Upper lobe of left lung (tissue), 6 donors: ENCODE measurements around the gene TBC1D16. TPM values are rescaled to one million over a fixed set of nuclear protein-coding genes. Genes with fewer than 3 reads are reported as not detected.
A peak's percentile ranks its signal among the peaks of the same experiment; 100 is the strongest.

Source experiments
- ATAC-seq, 2 donors: fragments of 200-7000 bp; cut with Tn5 transposase; one replicate each; pipeline ENCODE4 v1.9.1; 2022; ENCODE audit warnings: mild to moderate bottlenecking in 2 of 2, moderate library complexity in 2 of 2; ENCODE audit not compliant: low FRiP score in 2 of 2
- DNase-seq, 2 donors: peaks; one replicate each; pipeline ENCODE4 v3.0.0-alpha.2; 2019 to 2020
- H3K27ac ChIP-seq, 4 donors: fragments of 200-600 bp; sonication (generic); one replicate each; pipeline ENCODE4 v1.5.1; 2016 to 2019
- H3K27me3 ChIP-seq, 4 donors: fragments of 200-600 bp; sonication (generic); one replicate each; pipeline ENCODE4 v1.5.1; 2017 to 2019
- H3K36me3 ChIP-seq, 4 donors: fragments of 200-600 bp; sonication (generic); one replicate each; pipeline ENCODE4 v1.5.1; 2016 to 2019
- H3K4me1 ChIP-seq, 4 donors: fragments of 200-600 bp; sonication (generic); one replicate each; pipeline ENCODE4 v1.5.1; 2018 to 2019
- H3K4me3 ChIP-seq, 4 donors: fragments of 200-600 bp; sonication (generic); one replicate each; pipeline ENCODE4 v1.5.1; 2017 to 2019; ENCODE audit warnings: mild to moderate bottlenecking in 2 of 4, moderate library complexity in 1 of 4
- H3K9me3 ChIP-seq, 4 donors: fragments of 200-600 bp; sonication (generic); one replicate each; pipeline ENCODE4 v1.5.1; 2018 to 2019
- CTCF ChIP-seq, 6 experiments: fragments of 450-650 bp in 4 of 6; fragments of 200-600 bp in 2 of 6; sonication (generic) in 2 of 6; IDR thresholded peaks; one replicate each; pipeline ENCODE4 v1.5.1; 2016 to 2019; ENCODE audit warnings: antibody characterized with exemption in 6 of 6
- EP300 ChIP-seq, 4 donors: sonication (generic); formaldehyde crosslinking; IDR thresholded peaks; one replicate each; pipeline ENCODE4 v1.5.1; 2017; ENCODE audit warnings: antibody characterized with exemption in 4 of 4, control low read depth in 2 of 4
- POLR2A ChIP-seq, 4 donors: fragments of 450-650 bp; IDR thresholded peaks; one replicate each; pipeline ENCODE4 v1.5.1; 2016 to 2017; ENCODE audit warnings: antibody characterized with exemption in 4 of 4, mild to moderate bottlenecking in 2 of 4
- POLR2AphosphoS5 ChIP-seq, 2 donors: sonication (generic); formaldehyde crosslinking; IDR thresholded peaks; one replicate each; pipeline ENCODE4 v1.5.1; 2017; ENCODE audit warnings: antibody characterized with exemption in 2 of 2
- WGBS, 2 donors: methylation state at CpG; one replicate each; pipeline ENCODE4 v1.1.5; 2017 to 2018; 5-methylcytosine and 5-hydroxymethylcytosine counted together
- total RNA-seq, 6 donors: library from RNA; depleted of rRNA in 4 of 6; stranded (reverse); fragments of >200 nt in 4 of 6; gene quantifications; one replicate each; pipeline versions ENCODE4 v1.1.0 to v1.2.1, GENCODE V29; 2016 to 2021
- donor health status: DM: no; HTN: no; CAD: no; lungs with moderate emphysema.
- donor health status: DM: no; HTN: yes; CAD: no; lungs with severe emphysema.

Gene TBC1D16
- total RNA-seq, 6 donors from 2014 or later: 15.6 to 60.8 (median 24.1) TPM

- no peaks in the 10 kb centered on the region for H3K9me3 ChIP-seq
- DNase-seq: no peak
- H3K4me1 ChIP-seq: peaks cover 37 to 66% (median 41%) of the 10 kb centered on the region in 4 donors
- H3K27me3 ChIP-seq: no peaks in the 10 kb centered on the region
- TF ChIP-seq EP300 (IDR thresholded peaks at IDR 0.05): no peak
- no peak for TF ChIP-seq POLR2A (IDR thresholded peaks at IDR 0.05)
- no peak for TF ChIP-seq CTCF (IDR thresholded peaks at IDR 0.05)
- TF ChIP-seq POLR2AphosphoS5 (IDR thresholded peaks at IDR 0.05): no peak
- no peak overlapping the region for H3K27ac ChIP-seq
- H3K4me3 ChIP-seq: no peak overlapping the region
- no peaks in the 10 kb centered on the region for H3K36me3 ChIP-seq
- no peak for ATAC-seq
- WGBS, 2 donors: 88 to 95% methylated on average over 17 of the region's 17 CpGs
Measured at GRCh38 chr17:79990704-79991103, 45.0 kb downstream of the TBC1D16 start.

DNA sequence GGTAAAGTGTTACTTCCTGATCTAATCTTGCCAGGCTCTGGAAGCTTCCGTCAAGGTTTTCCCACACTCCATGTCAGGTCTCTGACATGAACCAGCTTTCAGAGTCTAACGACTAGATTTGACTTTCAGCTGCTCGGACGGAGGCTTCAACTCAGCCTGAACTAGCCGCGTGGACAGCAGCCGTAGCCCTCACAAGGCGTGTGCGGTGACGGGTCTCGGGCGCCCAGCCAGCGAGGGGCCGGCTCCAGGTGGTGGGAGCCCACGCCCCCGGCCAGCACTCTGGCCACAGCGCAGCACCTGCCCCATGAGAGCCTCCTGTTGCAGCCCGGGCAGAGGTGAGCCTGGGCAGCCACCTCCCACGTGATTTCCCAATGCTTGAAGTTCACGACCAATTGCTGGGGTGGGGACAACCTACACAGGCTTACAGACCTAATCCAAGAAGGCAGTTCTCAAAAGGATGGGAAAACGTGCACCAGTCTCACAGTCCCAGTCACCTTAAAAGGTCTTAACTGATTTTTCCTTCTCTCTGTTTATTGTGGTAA is 45.5 kb downstream of the TBC1D16 start:
- H3K27me3 ChIP-seq: no peaks in the 10 kb centered on the region
- H3K9me3 ChIP-seq: no peaks in the 10 kb centered on the region
- no peaks in the 10 kb centered on the region for H3K36me3 ChIP-seq
- no peak for ATAC-seq
- WGBS, 2 donors: 60 to 83% methylated on average over 7 to 21 of the region's 21 CpGs
- H3K4me3 ChIP-seq: no peak overlapping the region
- no peak overlapping the region for H3K27ac ChIP-seq
- TF ChIP-seq POLR2AphosphoS5 (IDR thresholded peaks at IDR 0.05) (no peak), POLR2A (IDR thresholded peaks at IDR 0.05) (no peak), CTCF (IDR thresholded peaks at IDR 0.05) (no peak), EP300 (IDR thresholded peaks at IDR 0.05) (no peak)
- peak in 1 of 2 donors; percentile 82 for DNase-seq
- peaks cover 37 to 70% (median 41%) of the 10 kb centered on the region in 4 donors for H3K4me1 ChIP-seq

- Histone ChIP-seq H3K36me3 (no peaks in the 10 kb centered on the region), H3K27me3 (no peaks in the 10 kb centered on the region), H3K27ac (no peak overlapping the region), H3K4me3 (no peak overlapping the region), H3K4me1 (peaks cover 37 to 68% (median 40%) of the 10 kb centered on the region in 4 donors), H3K9me3 (no peaks in the 10 kb centered on the region)
- ATAC-seq (no peak), DNase-seq (no peak)
- TF ChIP-seq EP300 (IDR thresholded peaks at IDR 0.05) (no peak), POLR2A (IDR thresholded peaks at IDR 0.05) (no peak), CTCF (IDR thresholded peaks at IDR 0.05) (no peak), POLR2AphosphoS5 (IDR thresholded peaks at IDR 0.05) (no peak)
- WGBS, 2 donors: 89 to 97% methylated on average over 16 to 20 of the region's 20 CpGs
Measured at GRCh38 chr17:79989106-79989835, 46.4 kb downstream of the TBC1D16 start.

- Histone ChIP-seq H3K27ac (peak overlapping the region in 3 of 4 donors; percentile 1 to 59 (median 25)), H3K4me3 (no peak overlapping the region), H3K4me1 (peaks cover 29 to 59% (median 33%) of the 10 kb centered on the region in 4 donors), H3K27me3 (no peaks in the 10 kb centered on the region), H3K9me3 (no peaks in the 10 kb centered on the region), H3K36me3 (no peaks in the 10 kb centered on the region)
- ATAC-seq: peak in 1 of 2 donors; percentile 60
- WGBS, 2 donors: 67 to 79% methylated on average over 26 to 27 of the region's 28 CpGs
- peak in 1 of 2 donors; percentile 77 for DNase-seq
- TF ChIP-seq POLR2AphosphoS5 (IDR thresholded peaks at IDR 0.05) (no peak), CTCF (IDR thresholded peaks at IDR 0.05) (no peak), POLR2A (IDR thresholded peaks at IDR 0.05) (no peak), EP300 (IDR thresholded peaks at IDR 0.05) (no peak)
Measured at GRCh38 chr17:79988185-79988971, 47.3 kb downstream of the TBC1D16 start.
